Activated CD4-positive, alpha-beta T cell treated with anti-CD3 and anti-CD28 coated beads for 4 hours (primary cell): ENCODE data around the gene LGALS1.

ENCODE experiments used
- DNase-seq, 2 donors: peaks; one replicate each; pipeline ENCODE4 v3.0.0-alpha.2; 2020

Gene LGALS1

GRCh38 chr22:37664249-37665101 lies 11.0 kb upstream of the LGALS1 start:
- DNase-seq, result no peak

GRCh38 chr22:37665487-37665886 lies 9.9 kb upstream of the LGALS1 start:
- DNase-seq, result no peak

DNA sequence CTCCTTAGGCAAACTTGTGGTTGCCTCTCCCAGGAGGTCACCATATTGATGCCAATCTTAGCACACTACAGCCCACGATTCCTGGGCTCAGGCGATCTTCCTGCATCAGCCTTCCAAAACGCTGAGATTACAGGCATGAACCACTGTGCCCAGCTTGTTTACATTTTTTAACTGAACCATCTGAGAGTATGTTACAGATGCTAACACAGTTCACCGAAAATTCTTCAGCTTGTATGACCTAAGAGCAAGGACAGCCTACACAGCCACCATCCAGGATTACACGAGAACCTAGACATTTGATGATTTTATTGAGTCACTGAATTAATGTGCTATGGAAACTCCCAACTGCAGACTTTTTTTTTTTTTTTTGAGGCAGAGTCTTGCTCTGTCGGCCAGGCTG lies 5.8 kb upstream of the LGALS1 start:
- DNase-seq, result no peak

- DNase-seq, result no peak
These were observed 3.1 kb upstream of the LGALS1 start for GRCh38 chr22:37672206-37672919.

DNA sequence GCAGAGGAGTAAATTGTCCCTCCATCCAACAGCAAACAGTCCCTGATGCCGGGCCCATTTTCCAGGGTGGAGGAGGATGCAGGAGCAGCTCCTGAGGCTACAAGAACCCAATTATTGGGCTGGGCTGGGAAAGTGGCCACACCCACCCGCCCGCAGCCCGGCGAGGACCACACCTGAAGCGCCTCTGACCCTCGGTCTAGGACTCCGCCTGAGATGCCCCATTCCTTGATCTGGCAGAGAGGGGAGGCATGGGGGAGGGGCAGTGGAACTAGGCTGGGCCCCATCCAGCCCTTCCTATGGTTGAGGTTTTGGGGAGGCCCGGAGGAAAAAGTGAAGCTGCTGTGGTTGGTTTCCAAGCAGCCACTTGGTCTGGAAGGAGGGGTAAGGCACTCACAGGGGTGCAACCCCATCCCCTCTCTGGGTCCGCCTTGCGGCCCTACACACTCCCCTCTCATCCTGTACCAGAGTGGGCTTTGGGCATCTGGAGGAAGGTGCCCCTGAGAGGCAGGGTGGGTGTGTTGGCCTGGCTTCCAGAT lies 2.4 kb upstream of the LGALS1 start:
- DNase-seq, result no peak

GRCh38 chr22:37674248-37674647 lies 1.2 kb upstream of the LGALS1 start:
- no peak for DNase-seq

GRCh38 chr22:37675930-37676735 lies 697 bp downstream of the LGALS1 start:
- peak in 1 of 2 donors; percentile 25 for DNase-seq

- DNase-seq, result peak; percentile 96 to 97
These were observed 1.5 kb downstream of the LGALS1 start for GRCh38 chr22:37676736-37677492.

DNA sequence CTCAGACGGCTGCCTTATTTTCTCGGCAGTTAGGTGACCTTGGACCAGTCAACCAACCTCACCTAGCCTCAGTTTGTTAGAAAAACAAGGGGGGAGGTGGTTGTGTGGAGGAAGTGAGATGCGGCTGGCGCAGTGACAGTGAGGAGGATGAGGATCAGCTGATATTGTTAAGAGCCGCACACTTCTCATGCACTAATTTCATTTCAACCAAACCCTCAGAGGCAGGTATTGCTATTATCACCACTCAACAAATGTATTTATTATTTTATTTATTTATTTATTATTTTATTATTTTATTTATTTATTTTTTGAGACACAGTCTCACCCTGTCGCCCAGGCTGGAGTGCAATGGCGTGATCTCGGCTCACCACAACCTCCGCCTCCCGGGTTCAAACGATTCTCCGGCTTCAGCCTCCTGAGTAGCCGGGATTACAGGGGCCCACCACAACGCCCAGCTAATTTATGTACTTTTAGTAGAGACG lies 2.1 kb downstream of the LGALS1 start:
- DNase-seq, result no peak

GRCh38 chr22:37678372-37678771 lies 2.9 kb downstream of the LGALS1 start:
- DNase-seq, result no peak

DNA sequence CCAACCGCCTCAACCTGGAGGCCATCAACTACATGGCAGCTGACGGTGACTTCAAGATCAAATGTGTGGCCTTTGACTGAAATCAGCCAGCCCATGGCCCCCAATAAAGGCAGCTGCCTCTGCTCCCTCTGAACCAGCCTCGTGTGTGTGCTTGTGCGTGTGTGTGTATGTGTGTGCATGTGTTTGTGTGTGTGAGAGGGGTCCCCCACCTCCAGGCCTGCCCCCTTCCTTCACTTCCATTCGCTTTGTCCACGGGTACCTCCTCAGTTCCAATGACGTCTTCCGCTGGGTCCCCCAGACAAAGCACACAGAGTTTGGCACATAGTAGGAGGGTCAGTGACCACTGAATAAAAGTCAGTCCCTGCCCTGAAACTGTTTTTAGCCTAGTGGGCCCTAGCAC lies 4.2 kb downstream of the LGALS1 start:
- no peak for DNase-seq

DNA sequence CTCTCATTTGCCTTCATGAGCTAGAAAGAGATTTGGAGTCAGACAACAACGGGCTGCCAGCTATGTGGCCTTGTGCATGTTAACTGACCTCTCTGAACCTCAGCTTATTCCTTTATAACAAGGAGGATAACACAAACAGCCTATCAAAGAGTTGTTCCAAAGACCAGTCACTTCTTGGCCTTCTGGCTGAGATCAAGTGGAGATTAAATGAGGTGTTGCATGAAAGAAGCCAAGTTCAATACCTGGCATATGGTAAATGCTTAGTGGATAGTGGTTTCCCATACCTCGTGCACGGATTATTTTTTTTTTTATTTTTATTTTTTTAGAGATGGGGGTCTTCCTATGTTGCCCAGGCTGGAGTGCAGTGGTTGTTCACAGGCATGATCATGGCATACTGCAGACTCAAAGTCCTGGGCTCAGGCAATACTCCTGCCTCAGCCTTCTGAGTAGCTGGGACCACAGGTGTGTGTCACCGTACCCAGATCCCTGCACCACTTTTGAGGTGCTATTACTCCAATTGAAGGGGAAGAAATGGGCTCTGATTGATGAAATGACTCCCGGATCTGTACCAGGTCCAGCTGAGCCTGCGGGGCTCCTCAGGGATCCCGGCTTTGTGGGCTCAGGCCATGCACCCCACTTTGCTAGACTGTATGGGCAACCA lies 4.9 kb downstream of the LGALS1 start:
- no peak for DNase-seq

GRCh38 chr22:37681001-37681424 lies 5.6 kb downstream of the LGALS1 start:
- DNase-seq, result no peak

DNA sequence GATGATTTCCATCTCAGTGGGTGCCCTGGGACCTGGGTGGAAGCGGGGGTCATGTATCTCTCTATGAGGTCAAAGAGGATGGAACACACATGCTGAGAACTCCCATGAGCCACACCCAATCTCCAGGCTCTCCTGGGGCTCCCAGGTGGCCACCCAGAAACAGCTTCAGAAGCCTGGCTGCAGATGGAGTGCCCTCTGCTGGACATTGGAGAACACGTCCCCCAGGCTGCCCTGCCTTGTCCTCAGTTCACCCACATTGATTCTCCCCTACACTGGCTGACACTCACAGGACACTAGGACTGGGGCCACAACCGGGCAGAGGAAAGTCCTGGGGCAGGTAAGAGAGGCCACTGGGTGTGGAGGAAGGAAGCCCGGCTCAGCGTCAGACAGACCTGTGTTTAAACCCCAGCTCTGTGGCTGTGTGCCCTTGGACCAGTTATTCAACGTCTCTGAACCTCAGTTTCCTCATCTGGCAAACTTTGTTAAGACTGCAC lies 6.2 kb downstream of the LGALS1 start:
- DNase-seq, result peak; percentile 71 to 74

DNA sequence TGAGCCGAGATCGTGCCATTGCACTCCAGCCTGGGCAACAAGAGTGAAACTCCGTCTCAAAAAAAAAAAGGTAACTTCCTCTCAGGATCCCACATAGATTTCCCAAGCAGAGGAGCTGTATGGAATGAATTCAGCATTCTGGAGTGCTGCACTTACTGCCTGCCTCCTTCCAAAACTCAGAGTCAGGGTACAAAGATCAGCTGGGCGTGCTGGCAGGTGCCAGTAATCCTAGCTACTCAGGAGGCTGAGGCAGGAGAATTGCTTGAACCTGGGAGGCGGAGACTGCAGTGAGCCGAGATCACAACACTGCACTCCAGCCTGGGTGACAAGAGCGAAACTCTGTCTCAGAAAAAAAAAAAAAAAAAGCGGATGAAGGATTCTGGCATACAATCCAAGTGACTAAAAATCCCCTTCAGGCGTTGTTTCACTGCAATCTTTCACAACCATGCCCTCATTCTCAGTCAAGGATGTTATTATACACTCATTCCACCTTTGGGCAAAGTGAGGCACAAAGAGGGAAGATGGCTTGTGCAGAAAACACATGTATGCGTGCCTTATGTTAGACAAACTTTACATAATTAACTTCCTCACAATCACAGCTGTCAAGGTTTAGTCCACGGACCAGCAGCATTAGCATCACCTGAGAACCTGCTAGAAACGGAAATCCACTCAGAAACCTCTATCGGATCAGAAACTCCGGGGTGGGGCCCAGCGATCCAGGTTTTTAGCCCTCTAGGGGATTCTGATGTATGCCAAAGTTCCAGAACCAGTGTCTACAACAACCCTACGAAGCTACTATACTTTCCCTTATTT lies 9.6 kb downstream of the LGALS1 start:
- no peak for DNase-seq

DNA sequence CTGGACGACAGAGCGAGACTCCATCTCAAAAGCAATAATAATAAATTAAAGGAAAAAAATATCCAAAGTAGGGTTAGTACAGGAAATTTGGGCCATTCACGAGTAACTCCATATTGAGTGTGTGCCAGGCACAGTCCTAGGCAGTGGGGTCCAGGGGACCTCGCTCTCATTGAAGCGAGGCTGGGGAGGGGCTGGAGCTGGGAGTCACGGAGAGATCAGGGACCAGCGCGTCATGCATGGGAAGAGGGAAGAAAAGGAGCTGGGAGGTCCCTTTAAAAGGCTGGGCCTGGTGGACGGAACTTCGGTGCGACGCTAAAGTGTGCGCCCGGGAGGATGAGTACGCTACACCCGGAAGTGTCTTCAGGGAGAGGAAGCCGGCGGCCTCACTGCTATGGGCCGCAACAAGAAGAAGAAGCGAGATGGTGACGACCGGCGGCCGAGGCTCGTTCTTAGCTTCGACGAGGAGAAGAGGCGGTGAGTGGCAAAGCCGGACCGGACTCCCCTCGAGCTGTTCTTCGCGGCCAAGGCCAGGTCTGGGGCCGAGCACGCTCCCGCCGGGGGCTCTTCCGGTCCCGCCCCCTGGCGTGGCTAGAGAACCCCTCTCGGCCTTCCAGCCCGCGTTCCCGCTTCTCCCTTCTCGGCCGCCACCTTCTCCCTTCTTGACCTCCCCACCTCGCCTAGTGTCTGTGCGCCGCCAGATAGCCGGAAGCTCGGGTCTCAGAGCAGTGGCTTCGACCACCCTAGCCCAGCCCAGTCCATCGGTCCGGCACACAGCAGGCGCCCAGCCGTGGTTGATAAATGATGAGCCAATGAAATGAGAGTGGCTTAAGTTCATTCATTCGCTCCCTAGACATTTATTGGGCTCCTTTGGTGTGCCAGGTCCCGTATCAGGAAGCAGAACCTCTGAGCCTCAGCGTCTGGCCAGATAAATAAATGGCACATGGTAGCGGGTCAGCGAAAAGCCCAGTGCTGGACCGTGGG lies 10.9 kb downstream of the LGALS1 start, which contains the start of gene NOL12:
Gene NOL12 (plus strand): TSS at position 342 of the 981 bp plus-strand sequence. CDS start 50 bp downstream, at position 392.
- DNase-seq, result peak; percentile 72

GRCh38 chr22:37690407-37690806 lies 15.0 kb downstream of the LGALS1 start:
- DNase-seq, result no peak

GRCh38 chr22:37690901-37691504 lies 15.6 kb downstream of the LGALS1 start:
- no peak for DNase-seq
